Esophagus (tissue), 2 donors: ENCODE data around the gene OBP2A. TPM values are rescaled to one million over a fixed set of nuclear protein-coding genes. Genes with fewer than 3 reads are reported as not detected.

Source experiments
- H3K27ac ChIP-seq, 2 donors: one replicate each; pipeline ENCODE4 v1.5.1; 2013; ENCODE audit warnings: low read depth in 2 of 2, mild to moderate bottlenecking in 2 of 2, inconsistent platforms in 1 of 2, low read length in 1 of 2, moderate library complexity in 1 of 2
- H3K27me3 ChIP-seq, 2 donors: one replicate each; pipeline ENCODE4 v1.6.1; 2013; ENCODE audit warnings: low read length in 2 of 2, control low read depth in 1 of 2, mild to moderate bottlenecking in 1 of 2; ENCODE audit not compliant: insufficient read depth in 2 of 2, control insufficient read depth in 1 of 2
- H3K36me3 ChIP-seq, 2 donors: one replicate each; pipeline ENCODE4 v1.6.1; 2013; ENCODE audit warnings: low read length in 1 of 2; ENCODE audit not compliant: control insufficient read depth in 2 of 2, insufficient read depth in 2 of 2
- H3K4me1 ChIP-seq, 2 donors: one replicate each; pipeline ENCODE4 v1.6.1; 2013; ENCODE audit warnings: low read length in 1 of 2; ENCODE audit not compliant: control insufficient read depth in 2 of 2, insufficient read depth in 2 of 2
- H3K4me3 ChIP-seq, 2 donors: one replicate each; pipeline ENCODE4 v1.5.1; 2013; ENCODE audit warnings: low read length in 2 of 2, mild to moderate bottlenecking in 2 of 2, low read depth in 1 of 2, moderate library complexity in 1 of 2
- H3K9me3 ChIP-seq, 2 donors: one replicate each; pipeline ENCODE4 v1.6.1; 2013; ENCODE audit warnings: mild to moderate bottlenecking in 2 of 2, low read depth in 1 of 2, low read length in 1 of 2, moderate library complexity in 1 of 2; ENCODE audit not compliant: control insufficient read depth in 2 of 2, insufficient read depth in 1 of 2
- WGBS, 2 donors: extraction: QIAGEN DNeasy Blood & Tissue Kit; methylation state at CpG; one replicate each; pipeline ENCODE4 v1.1.7; 2013; 5-methylcytosine and 5-hydroxymethylcytosine counted together
- polyA plus RNA-seq, 2 donors: library from polyadenylated mRNA; stranded (reverse); fragments of 200-250 nt; gene quantifications; one replicate each; pipeline ENCODE4 v1.2.3, GENCODE V29; 2013
- donor health status: healthy with polysubstance abuse.
- donor health status: Bipolar disorder and iron deficiency.

Gene OBP2A
- polyA plus RNA-seq, 2 donors, result not detected

DNA sequence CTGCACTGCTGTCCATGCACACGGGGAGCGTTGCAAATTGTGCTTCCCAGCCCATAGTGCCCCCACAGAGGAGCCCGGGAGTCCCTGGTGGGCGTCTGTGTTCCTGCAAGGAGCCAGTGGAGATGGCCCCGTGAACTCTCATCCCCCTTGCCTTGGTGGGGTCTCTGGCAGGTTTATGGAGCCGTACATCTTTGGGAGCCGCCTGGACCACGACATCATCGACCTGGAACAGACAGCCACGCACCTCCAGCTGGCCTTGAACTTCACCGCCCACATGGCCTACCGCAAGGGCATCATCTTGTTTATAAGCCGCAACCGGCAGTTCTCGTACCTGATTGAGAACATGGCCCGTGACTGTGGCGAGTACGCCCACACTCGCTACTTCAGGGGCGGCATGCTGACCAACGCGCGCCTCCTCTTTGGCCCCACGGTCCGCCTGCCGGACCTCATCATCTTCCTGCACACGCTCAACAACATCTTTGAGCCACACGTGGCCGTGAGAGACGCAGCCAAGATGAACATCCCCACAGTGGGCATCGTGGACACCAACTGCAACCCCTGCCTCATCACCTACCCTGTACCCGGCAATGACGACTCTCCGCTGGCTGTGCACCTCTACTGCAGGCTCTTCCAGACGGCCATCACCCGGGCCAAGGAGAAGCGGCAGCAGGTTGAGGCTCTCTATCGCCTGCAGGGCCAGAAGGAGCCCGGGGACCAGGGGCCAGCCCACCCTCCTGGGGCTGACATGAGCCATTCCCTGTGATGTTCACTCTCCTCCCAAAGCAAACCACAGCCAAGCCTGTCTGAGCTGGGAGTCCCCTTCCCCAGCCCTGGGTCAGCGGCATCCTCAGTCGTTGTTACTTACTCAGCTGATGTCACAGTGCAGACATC lies 42.3 kb upstream of the OBP2A start:
- H3K27ac ChIP-seq, result no peak overlapping the region
- H3K36me3 ChIP-seq, result peaks cover 6 to 23% of the 10 kb centered on the region in 2 donors
- 90 to 91% methylated on average over 41 of the region's 41 CpGs for WGBS, 2 donors
- peaks cover 0 to under 1% of the 10 kb centered on the region in 2 donors for H3K9me3 ChIP-seq
- no peaks in the 10 kb centered on the region for H3K27me3 ChIP-seq
- H3K4me1 ChIP-seq, result peaks cover 6 to 10% of the 10 kb centered on the region in 2 donors
- H3K4me3 ChIP-seq, result no peak overlapping the region

- Histone ChIP-seq H3K4me1 (peaks cover 6 to 10% of the 10 kb centered on the region in 2 donors), H3K27me3 (no peaks in the 10 kb centered on the region), H3K36me3 (peaks cover 6 to 23% of the 10 kb centered on the region in 2 donors), H3K27ac (no peak overlapping the region), H3K9me3 (peaks cover 0 to 3% of the 10 kb centered on the region in 2 donors), H3K4me3 (no peak overlapping the region)
- WGBS, 2 donors, result 66 to 68% methylated on average over 21 of the region's 21 CpGs
Measured at GRCh38 chr9:135504262-135505243, 41.4 kb upstream of the OBP2A start.

- Histone ChIP-seq H3K4me3 (no peak overlapping the region), H3K9me3 (peaks cover 0 to 3% of the 10 kb centered on the region in 2 donors), H3K27me3 (no peaks in the 10 kb centered on the region), H3K4me1 (peaks cover 6 to 10% of the 10 kb centered on the region in 2 donors), H3K27ac (no peak overlapping the region), H3K36me3 (peaks cover 6 to 23% of the 10 kb centered on the region in 2 donors)
- WGBS, 2 donors, result 84 to 86% methylated on average over 22 to 24 of the region's 24 CpGs
Measured at GRCh38 chr9:135505406-135506187, 40.3 kb upstream of the OBP2A start.

GRCh38 chr9:135506327-135507103 lies 39.4 kb upstream of the OBP2A start:
- peaks cover 6 to 23% of the 10 kb centered on the region in 2 donors for H3K36me3 ChIP-seq
- peaks cover 3 to 6% of the 10 kb centered on the region in 2 donors for H3K4me1 ChIP-seq
- no peaks in the 10 kb centered on the region for H3K27me3 ChIP-seq
- no peak overlapping the region for H3K27ac ChIP-seq
- WGBS, 2 donors, result 63 to 71% methylated on average over 12 to 14 of the region's 14 CpGs
- H3K4me3 ChIP-seq, result no peak overlapping the region
- H3K9me3 ChIP-seq, result peaks cover 0 to 3% of the 10 kb centered on the region in 2 donors

- Histone ChIP-seq H3K27me3 (no peaks in the 10 kb centered on the region), H3K27ac (no peak overlapping the region), H3K36me3 (peaks cover 6 to 23% of the 10 kb centered on the region in 2 donors), H3K4me3 (no peak overlapping the region), H3K9me3 (peaks cover 0 to 3% of the 10 kb centered on the region in 2 donors), H3K4me1 (peaks cover 0 to 5% of the 10 kb centered on the region in 2 donors)
- 84 to 87% methylated on average over 22 to 23 of the region's 23 CpGs for WGBS, 2 donors
Measured at GRCh38 chr9:135507104-135508035, 38.6 kb upstream of the OBP2A start.

GRCh38 chr9:135508211-135508820 lies 37.6 kb upstream of the OBP2A start:
- Histone ChIP-seq H3K27me3 (no peaks in the 10 kb centered on the region), H3K4me3 (no peak overlapping the region), H3K4me1 (peaks cover 0 to 5% of the 10 kb centered on the region in 2 donors), H3K9me3 (peaks cover 0 to 3% of the 10 kb centered on the region in 2 donors), H3K36me3 (peaks cover 6 to 16% of the 10 kb centered on the region in 2 donors), H3K27ac (no peak overlapping the region)
- WGBS, 2 donors, result 91% methylated on average over 9 of the region's 9 CpGs

DNA sequence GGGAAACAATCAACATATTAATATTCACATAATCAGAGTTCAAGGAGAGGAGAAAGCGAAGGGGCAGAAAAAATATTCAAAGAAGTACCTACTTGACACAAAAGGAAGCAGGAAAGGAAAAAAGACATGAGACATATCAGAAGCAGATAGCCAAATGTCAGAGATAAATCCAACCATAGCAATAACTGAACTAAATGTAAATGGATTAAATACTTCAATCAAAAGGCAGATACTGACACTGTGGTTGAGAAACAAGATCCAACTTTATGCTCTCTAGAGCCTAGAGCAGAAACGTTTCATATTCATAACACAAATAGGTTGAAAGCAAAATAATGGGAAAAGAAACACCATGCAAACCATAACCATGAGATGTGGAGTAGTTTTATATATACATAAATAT lies 36.5 kb upstream of the OBP2A start:
- Histone ChIP-seq H3K27ac (no peak overlapping the region), H3K27me3 (no peaks in the 10 kb centered on the region), H3K36me3 (peaks cover 0 to 5% of the 10 kb centered on the region in 2 donors), H3K4me1 (peaks cover 0 to 2% of the 10 kb centered on the region in 2 donors), H3K4me3 (no peak overlapping the region), H3K9me3 (peaks cover 0 to 3% of the 10 kb centered on the region in 2 donors)
- WGBS, 2 donors, result 85 to 87% methylated on average over 2 of the region's 2 CpGs
